Activated CD4-positive, alpha-beta T cell treated with anti-CD3 and anti-CD28 coated beads for 36 hours (primary cell): ENCODE measurements around the gene VILL. TPM values are rescaled to one million over a fixed set of nuclear protein-coding genes. Genes with fewer than 3 reads are reported as not detected.
"Not testable (repeated sequence)": the region's sequence is repeated elsewhere in the genome, so short reads cannot be mapped to it uniquely, and the experiment has no call there.

ENCODE experiments used
- ATAC-seq: fragments of 200-7000 bp; cut with Tn5 transposase; one replicate; pipeline ENCODE4 v1.10.0; 2021; ENCODE audit warnings: mild to moderate bottlenecking, moderate library complexity
- CTCF ChIA-PET: fragments of 350-600 bp; sonication (Branson Sonifier 250); formaldehyde crosslinking; loops from one replicate; lab custom pipeline; 2021; ENCODE audit warnings: antibody characterized with exemption; lab: Charles Lee
- POLR2A ChIA-PET: fragments of 350-600 bp; sonication (Branson Sonifier 250); formaldehyde crosslinking; loops from one replicate; lab custom pipeline; 2021; ENCODE audit warnings: antibody characterized with exemption, inconsistent platforms; lab: Charles Lee
- DNase-seq: peaks from one replicate; pipeline ENCODE4 v3.0.0-alpha.2; 2020
- H3K27ac Mint-ChIP-seq: one replicate; pipeline ENCODE4 v1.8.0; 2021; ENCODE audit warnings: mixed read lengths
- H3K27me3 Mint-ChIP-seq: one replicate; pipeline ENCODE4 v1.8.0; 2021; ENCODE audit warnings: mixed read lengths
- H3K36me3 Mint-ChIP-seq: one replicate; pipeline ENCODE4 v1.8.0; 2021; ENCODE audit warnings: low read depth, mixed read lengths
- H3K4me1 Mint-ChIP-seq: one replicate; pipeline ENCODE4 v1.8.0; 2021; ENCODE audit warnings: mixed read lengths
- H3K4me3 Mint-ChIP-seq: one replicate; pipeline ENCODE4 v1.8.0; 2021; ENCODE audit warnings: mild to moderate bottlenecking, moderate library complexity, mixed read lengths
- H3K9me3 Mint-ChIP-seq: one replicate; pipeline ENCODE4 v1.8.0; 2021; ENCODE audit warnings: low read depth, mixed read lengths
- intact Hi-C, 2 experiments: fragments of 100-400 bp; cut with DNase I in 1 of 2; cut with micrococcal nuclease in 1 of 2; formaldehyde crosslinking; loops; one replicate each; pipeline versions ENCODE4 v1.14.2 to v1.15.1; 2022 to 2024; cut with DNase I, micrococcal nuclease
- total RNA-seq, 2 experiments: library from RNA; stranded (reverse); gene quantifications; one replicate each; pipeline ENCODE4 v1.2.3, GENCODE V29; 2021

The VILL gene
- total RNA-seq, 2 experiments from 2014 or later: 9.2 to 12.1 TPM

- Mint-ChIP-seq H3K9me3 (no peaks in the 10 kb centered on the region), H3K27ac (no peak overlapping the region), H3K4me1 (peaks cover 19% of the 10 kb centered on the region), H3K27me3 (peaks cover 10% of the 10 kb centered on the region), H3K36me3 (no peaks in the 10 kb centered on the region), H3K4me3 (peak overlapping the region; percentile 41)
- ChIA-PET POLR2A (no interaction called here), CTCF (interaction anchor here (0.8 kb wide), 1 partner anchor 73 kb away, joined by 3 read pairs; no protein-coding TSS in a partner anchor)
- intact Hi-C loops: loop anchor here in 1 of 2 experiments (10.0 kb wide), 1 partner anchor 134 kb away; the partner anchor contains the start of gene OXSR1
- no peak for ATAC-seq
- no peak for DNase-seq
Observed at GRCh38 chr3:38030126-38031021, 39.8 kb downstream of the VILL start.

- Mint-ChIP-seq H3K27ac (no peak overlapping the region), H3K4me1 (peaks cover 13% of the 10 kb centered on the region)
- POLR2A ChIA-PET: no interaction called here
Observed at GRCh38 chr3:38031022-38031994, 40.7 kb downstream of the VILL start.

GRCh38 chr3:38032328-38032865 lies 41.8 kb downstream of the VILL start:
- ChIA-PET POLR2A (no interaction called here), CTCF (no interaction called here)
- Mint-ChIP-seq H3K4me1 (peaks cover 13% of the 10 kb centered on the region), H3K27ac (no peak overlapping the region), H3K4me3 (no peak overlapping the region), H3K36me3 (no peaks in the 10 kb centered on the region), H3K27me3 (peaks cover 10% of the 10 kb centered on the region), H3K9me3 (no peaks in the 10 kb centered on the region)
- ATAC-seq: no peak
- intact Hi-C loops: loop anchor here in 1 of 2 experiments (10.0 kb wide), 1 partner anchor 132 kb away; the partner anchor contains the start of gene OXSR1
- no peak for DNase-seq

More at GRCh38 chr3:38031022-38031994, 40.7 kb downstream of the VILL start:
- peak; percentile 81 for ATAC-seq
- Mint-ChIP-seq H3K4me3 (no peak overlapping the region), H3K36me3 (no peaks in the 10 kb centered on the region), H3K27me3 (peaks cover 10% of the 10 kb centered on the region), H3K9me3 (no peaks in the 10 kb centered on the region)
- intact Hi-C loops: loop anchor here in 1 of 2 experiments (10.0 kb wide), 1 partner anchor 133 kb away; the partner anchor contains the start of gene OXSR1
- DNase-seq: peak; percentile 57
- CTCF ChIA-PET: interaction anchor here (0.6 to 0.8 kb wide), 3 partner anchors 72 to 466 kb away, joined by 3 read pairs; no protein-coding TSS in a partner anchor

- H3K4me1 Mint-ChIP-seq: peaks cover 20% of the 10 kb centered on the region
- POLR2A ChIA-PET, ATAC-seq, H3K27me3 Mint-ChIP-seq, H3K4me3 Mint-ChIP-seq, H3K36me3 Mint-ChIP-seq, H3K9me3 Mint-ChIP-seq, H3K27ac Mint-ChIP-seq, DNase-seq: not testable (repeated sequence)
- intact Hi-C loops: loop anchor here in 1 of 2 experiments (10.0 kb wide), 1 partner anchor 131 kb away; the partner anchor contains the start of gene OXSR1
- CTCF ChIA-PET: interaction anchor here (0.6 kb wide), 1 partner anchor 1374 kb away, joined by 3 read pairs; no protein-coding TSS in a partner anchor
Observed at GRCh38 chr3:38033586-38033985, 43.0 kb downstream of the VILL start.

GRCh38 chr3:38034335-38034734 lies 43.7 kb downstream of the VILL start:
- DNase-seq, CTCF ChIA-PET, POLR2A ChIA-PET, H3K27me3 Mint-ChIP-seq, H3K36me3 Mint-ChIP-seq, ATAC-seq, H3K9me3 Mint-ChIP-seq, H3K4me3 Mint-ChIP-seq, H3K27ac Mint-ChIP-seq: not testable (repeated sequence)
- intact Hi-C loops: loop anchor here in 1 of 2 experiments (10.0 kb wide), 1 partner anchor 130 kb away; the partner anchor contains the start of gene OXSR1
- peaks cover 26% of the 10 kb centered on the region for H3K4me1 Mint-ChIP-seq

GRCh38 chr3:38036286-38036685 lies 45.7 kb downstream of the VILL start:
- Mint-ChIP-seq H3K27me3 (peaks cover 6% of the 10 kb centered on the region), H3K36me3 (peaks cover 8% of the 10 kb centered on the region), H3K9me3 (peaks cover 7% of the 10 kb centered on the region), H3K4me3 (no peak overlapping the region), H3K27ac (no peak overlapping the region), H3K4me1 (peaks cover 31% of the 10 kb centered on the region)
- ATAC-seq (no peak), DNase-seq (no peak)
- POLR2A ChIA-PET: no interaction called here
- CTCF ChIA-PET: interaction anchor here (0.8 to 1.1 kb wide), 2 partner anchors 17 to 40 kb away, joined by 3 read pairs; no protein-coding TSS in a partner anchor
- intact Hi-C loops: loop anchor here in 1 of 2 experiments (10.0 kb wide), 1 partner anchor 129 kb away; the partner anchor contains the start of gene OXSR1

- no peak overlapping the region for H3K4me3 Mint-ChIP-seq
- peaks cover 8% of the 10 kb centered on the region for H3K36me3 Mint-ChIP-seq
- no peak overlapping the region for H3K27ac Mint-ChIP-seq
- ChIA-PET CTCF (interaction anchor here (0.7 kb wide), 1 partner anchor 80 kb away, joined by 4 read pairs; no protein-coding TSS in a partner anchor), POLR2A (no interaction called here)
- DNase-seq (no peak), ATAC-seq (no peak)
- peaks cover 6% of the 10 kb centered on the region for H3K27me3 Mint-ChIP-seq
- peaks cover 7% of the 10 kb centered on the region for H3K9me3 Mint-ChIP-seq
- intact Hi-C loops: loop anchor here in 1 of 2 experiments (10.0 kb wide), 1 partner anchor 128 kb away; the partner anchor contains the start of gene OXSR1
- peaks cover 27% of the 10 kb centered on the region for H3K4me1 Mint-ChIP-seq
Observed at GRCh38 chr3:38036906-38037305, 46.3 kb downstream of the VILL start.

GRCh38 chr3:38038447-38038911 lies 47.9 kb downstream of the VILL start:
- Mint-ChIP-seq H3K4me3 (peak overlapping the region; percentile 29), H3K27ac (peak overlapping the region; percentile 91), H3K4me1 (peaks cover 27% of the 10 kb centered on the region), H3K27me3 (peaks cover 3% of the 10 kb centered on the region), H3K9me3 (peaks cover 7% of the 10 kb centered on the region), H3K36me3 (peaks cover 8% of the 10 kb centered on the region)
- ATAC-seq (peak; percentile 66), DNase-seq (peak; percentile 56)
- ChIA-PET CTCF (interaction anchor here (0.9 kb wide), 1 partner anchor 259 kb away, joined by 3 read pairs; no protein-coding TSS in a partner anchor), POLR2A (interaction anchor here (0.6 kb wide), 1 partner anchor 335 kb away, joined by 3 read pairs; no protein-coding TSS in a partner anchor)
- intact Hi-C loops: loop anchor here (1.0 to 10.0 kb wide), 4 partner anchors 44 to 610 kb away; partner anchors contain the start of genes OXSR1 (in 2 of the 2) and SCN5A (in 1 of the 2)

GRCh38 chr3:38039101-38039898 lies 48.7 kb downstream of the VILL start, which contains the start of gene DLEC1:
Gene DLEC1 (plus strand): TSS chr3:38039208. CDS start chr3:38039226, 18 bp downstream.
- DNase-seq (peak; percentile 91), ATAC-seq (peak; percentile 70)
- CTCF ChIA-PET: interaction anchor here (0.7 to 1.6 kb wide), 3 partner anchors 42 to 822 kb away, joined by 3 to 7 read pairs (median 3); no protein-coding TSS in a partner anchor
- Mint-ChIP-seq H3K36me3 (peaks cover 8% of the 10 kb centered on the region), H3K9me3 (peaks cover 7% of the 10 kb centered on the region), H3K27me3 (peaks cover 2% of the 10 kb centered on the region), H3K4me1 (peaks cover 27% of the 10 kb centered on the region), H3K27ac (peak within 1 kb of the TSS; percentile 91), H3K4me3 (peak within 1 kb of the TSS; percentile 29)
- POLR2A ChIA-PET: interaction anchor here (0.6 kb wide), 1 partner anchor 335 kb away, joined by 3 read pairs; no protein-coding TSS in a partner anchor
- intact Hi-C loops: loop anchor here (1.0 to 10.0 kb wide), 3 partner anchors 98 to 610 kb away; partner anchors contain the start of genes ACAA1 (in 2 of the 2), OXSR1 (in 1 of the 2) and SCN5A (in 1 of the 2)
